BJ (cell line): ENCODE data around the gene SLCO3A1. TPM values are rescaled to one million over a fixed set of nuclear protein-coding genes. Genes with fewer than 3 reads are reported as not detected.

ENCODE experiments used
- CTCF ChIA-PET: fragments of 350-600 bp; formaldehyde crosslinking; extraction: SDS; loops from one replicate; lab custom pipeline; 2021; ENCODE audit warnings: antibody characterized with exemption, inconsistent platforms; lab: Yijun Ruan, JAX
- POLR2A ChIA-PET: fragments of 300-600 bp; sonication (Branson Sonifier 250); formaldehyde crosslinking; extraction: SDS; loops from one replicate; lab custom pipeline; 2021; ENCODE audit warnings: antibody characterized with exemption; lab: Charles Lee
- DNase-seq: peaks from one replicate; pipeline ENCODE4 v3.0.0-alpha.2; 2011; ENCODE audit warnings: low read depth
- H3K27me3 ChIP-seq: 2 replicates; pipeline ENCODE4 v1.6.0; 2011; ENCODE audit warnings: low read length; ENCODE audit not compliant: control insufficient read depth, insufficient read depth
- H3K36me3 ChIP-seq: 2 replicates; pipeline ENCODE4 v1.5.1; 2011; ENCODE audit warnings: low read length; ENCODE audit not compliant: control insufficient read depth, insufficient read depth
- H3K4me3 ChIP-seq: 2 replicates; pipeline ENCODE4 v1.5.1; 2011; ENCODE audit warnings: low read depth, mild to moderate bottlenecking, control low read depth, low read length
- CTCF ChIP-seq: IDR thresholded peaks from 2 replicates; pipeline ENCODE4 v1.5.1; 2011; ENCODE audit warnings: low read depth, mild to moderate bottlenecking, control low read depth, inconsistent platforms, low read length, moderate library complexity; ENCODE audit not compliant: insufficient read depth
- polyA plus RNA-seq: library from polyadenylated mRNA; depleted of rRNA; stranded (reverse); fragments of >200 nt; gene quantifications from 2 replicates; pipeline ENCODE4 v1.2.3, GENCODE V29; 2011

Gene SLCO3A1
- polyA plus RNA-seq, 1 experiment, result 7.8 TPM

- no peak for DNase-seq
Observed at GRCh38 chr15:91884606-91885005, 31.1 kb downstream of the SLCO3A1 start.

GRCh38 chr15:91885054-91885453 lies 31.5 kb downstream of the SLCO3A1 start:
- CTCF ChIA-PET, result no interaction called here
- no peak for DNase-seq
- H3K27me3 ChIP-seq, result no peaks in the 10 kb centered on the region
- no peak overlapping the region for H3K4me3 ChIP-seq
- no peaks in the 10 kb centered on the region for H3K36me3 ChIP-seq
- TF ChIP-seq CTCF, result no peak
- POLR2A ChIA-PET, result no interaction called here

More at GRCh38 chr15:91884606-91885005, 31.1 kb downstream of the SLCO3A1 start:
- no peak overlapping the region for H3K4me3 ChIP-seq
- ChIA-PET CTCF (no interaction called here), POLR2A (no interaction called here)
- TF ChIP-seq CTCF, result no peak
- no peaks in the 10 kb centered on the region for H3K27me3 ChIP-seq
- no peaks in the 10 kb centered on the region for H3K36me3 ChIP-seq

GRCh38 chr15:91885714-91886270 lies 32.3 kb downstream of the SLCO3A1 start:
- DNase-seq, result no peak
- ChIA-PET CTCF (interaction anchor here (1.2 to 1.6 kb wide), 2 partner anchors 152 to 192 kb away, joined by 3 to 6 read pairs; no protein-coding TSS in a partner anchor), POLR2A (no interaction called here)
- TF ChIP-seq CTCF, result no peak
- H3K4me3 ChIP-seq, result no peak overlapping the region
- no peaks in the 10 kb centered on the region for H3K36me3 ChIP-seq
- H3K27me3 ChIP-seq, result no peaks in the 10 kb centered on the region

DNA sequence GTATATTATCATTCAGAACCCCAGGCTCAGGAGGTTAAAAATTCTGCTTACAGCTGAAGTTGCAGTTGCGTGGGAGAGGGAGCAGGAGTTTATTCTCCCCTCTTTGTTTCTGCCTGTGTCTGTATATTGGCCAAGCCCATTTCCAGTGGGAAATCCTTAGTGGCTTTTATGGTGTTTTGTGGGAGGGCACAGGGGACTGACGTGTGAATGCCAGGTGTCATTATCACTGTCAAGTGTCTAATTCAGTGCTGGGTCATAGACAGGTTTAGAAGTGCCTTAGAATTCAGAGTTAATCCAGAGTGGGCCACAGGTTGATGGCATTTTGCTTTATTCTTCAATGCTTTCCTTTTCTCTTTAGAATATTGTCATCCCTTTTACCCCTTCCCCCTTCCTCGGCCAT lies 33.4 kb downstream of the SLCO3A1 start:
- no peak for DNase-seq
- ChIA-PET POLR2A (no interaction called here), CTCF (interaction anchor here (1.6 kb wide), 1 partner anchor 190 kb away, joined by 6 read pairs; no protein-coding TSS in a partner anchor)
- no peaks in the 10 kb centered on the region for H3K36me3 ChIP-seq
- no peak for TF ChIP-seq CTCF
- H3K4me3 ChIP-seq, result no peak overlapping the region
- H3K27me3 ChIP-seq, result no peaks in the 10 kb centered on the region

DNA sequence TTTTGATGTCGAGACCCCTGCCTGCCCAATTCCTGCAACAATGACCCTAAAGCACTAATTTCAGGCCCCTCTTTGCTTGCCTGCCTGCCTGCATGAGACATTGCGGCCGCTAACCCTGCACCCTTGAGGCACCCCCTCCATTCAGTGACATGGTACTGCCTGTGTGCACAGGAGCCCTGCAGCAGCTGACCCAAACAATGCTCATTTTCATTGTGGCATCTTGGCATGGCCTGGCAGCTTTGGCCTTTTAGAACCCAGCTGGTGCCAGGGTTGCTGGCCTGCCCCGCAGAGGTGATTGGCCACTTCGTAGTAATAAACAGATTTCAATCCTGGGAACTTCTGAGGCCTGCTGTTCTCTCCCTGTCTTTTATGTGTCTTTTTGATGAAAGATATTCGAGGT lies 33.8 kb downstream of the SLCO3A1 start:
- POLR2A ChIA-PET, result no interaction called here

More for the DNA sequence above, 33.8 kb downstream of the SLCO3A1 start:
- Histone ChIP-seq H3K4me3 (no peak overlapping the region), H3K36me3 (no peaks in the 10 kb centered on the region), H3K27me3 (no peaks in the 10 kb centered on the region)
- TF ChIP-seq CTCF, result no peak
- no peak for DNase-seq
- CTCF ChIA-PET, result no interaction called here
